ENCODE data around the gene MPZL1. TPM values are rescaled to one million over a fixed set of nuclear protein-coding genes. Genes with fewer than 3 reads are reported as not detected.

The MPZL1 gene
- total and polyA plus RNA-seq, 2 of the 8 experiments (the other 6 are each of a cell fraction or from before 2014, with no cell fraction given), result 37.8 to 120 TPM

DNA sequence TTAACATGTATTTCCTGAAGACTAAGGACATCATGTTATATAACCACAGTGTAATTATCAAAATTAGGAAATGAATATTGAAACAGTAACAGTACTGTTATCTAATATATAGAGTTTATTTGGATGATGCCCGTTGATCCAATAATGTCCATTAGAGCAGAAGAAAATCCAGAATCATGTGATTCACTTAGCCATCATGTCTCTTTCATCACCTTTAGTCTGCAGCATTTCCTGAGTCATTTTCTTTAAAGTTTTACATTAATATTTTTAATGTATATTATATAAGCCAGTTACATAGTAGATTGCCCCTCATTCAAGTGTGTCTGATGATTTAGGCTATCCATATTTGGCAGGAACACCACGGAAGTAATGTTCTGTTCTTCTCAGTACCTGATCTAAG, 28.9 kb downstream of the MPZL1 start:
- no peak overlapping the region for H2BK20ac ChIP-seq (ENCODE audit: low read length)
- no peak overlapping the region for H3K23ac ChIP-seq (ENCODE audit: insufficient read length)
- no peak overlapping the region for H4K91ac ChIP-seq (replicated peaks; ENCODE audit: insufficient read length, low read length)
- H3K4ac ChIP-seq (replicated peaks; ENCODE audit: insufficient read length, low read depth, low read length), result no peak overlapping the region
- no peak overlapping the region for H2AK5ac ChIP-seq (ENCODE audit: low read depth, low read length)
- WGBS, 2 experiments (ENCODE audit: extremely low coverage in 1 of 2, insufficient coverage in 1 of 2, insufficient read length in 1 of 2, insufficient replicate concordance in 2 of 2, low coverage in 1 of 2, low lambda C conversion rate in 2 of 2, missing lambda C conversion rate in 1 of 2), result 89% methylated on average over 2 of the region's 2 CpGs; no CpG with 5 or more reads in 1 of the 2 experiments
- no peaks in the 10 kb centered on the region for H3K27me3 ChIP-seq (replicated peaks in 1 of 4; ENCODE audit: control insufficient read depth in 3 of 4, extremely low read depth in 1 of 4, insufficient read depth in 3 of 4, low read length in 3 of 4)
- H3K4me2 ChIP-seq (ENCODE audit: insufficient read depth in 1 of 2, low read depth in 2 of 2, low read length in 2 of 2), result no peak overlapping the region
- no peak overlapping the region for H3K14ac ChIP-seq (ENCODE audit: insufficient read length)
- H4K8ac ChIP-seq (ENCODE audit: extremely low read depth, insufficient read depth, low read length), result no peak overlapping the region
- no peak for DNase-seq (ENCODE audit: low read depth in 1 of 2, low spot score in 2 of 2)
- no peaks in the 10 kb centered on the region for H3K23me2 ChIP-seq (ENCODE audit: low read depth, low read length)
- ChIA-PET POLR2A (ENCODE audit: partially characterized antibody) (no interaction called here), CTCF (ENCODE audit: partially characterized antibody) (interaction anchor here (0.5 to 0.9 kb wide), 2 partner anchors 43 to 77 kb away, joined by 5 read pairs; no protein-coding TSS in a partner anchor)
- FAIRE-seq, result no peak
- H3K18ac ChIP-seq (ENCODE audit: extremely low read depth, low read length), result no peak overlapping the region
- H3K4me3 ChIP-seq (ENCODE audit: extremely low read depth in 1 of 4, insufficient read depth in 2 of 4, low read depth in 3 of 4, low read length in 4 of 4), result no peak overlapping the region
- no peak overlapping the region for H2BK12ac ChIP-seq (ENCODE audit: low read depth, low read length)
- H3K9ac ChIP-seq (replicated peaks in 1 of 4; ENCODE audit: extremely low read depth in 1 of 4, low read depth in 3 of 4, low read length in 3 of 4), result no peak overlapping the region
- H4K20me1 ChIP-seq (replicated peaks in 1 of 2; ENCODE audit: control insufficient read depth in 1 of 2, insufficient read depth in 2 of 2, low read length in 2 of 2), result peaks cover 3 to 9% of the 10 kb centered on the region in 2 experiments
- peaks cover 0 to 64% of the 10 kb centered on the region in 2 experiments; a peak in 2 of 4 replicates for H3K79me2 ChIP-seq (ENCODE audit: control insufficient read depth in 1 of 2, insufficient read depth in 2 of 2, low read length in 2 of 2)
- no peak overlapping the region for H2BK15ac ChIP-seq (ENCODE audit: low read length)
- no peak overlapping the region for H4K5ac ChIP-seq (ENCODE audit: insufficient read length, low read depth, low read length)
- H3K56ac ChIP-seq (replicated peaks; ENCODE audit: insufficient read length, low read depth, low read length), result no peak overlapping the region
- H3K4me1 ChIP-seq (replicated peaks in 1 of 4; ENCODE audit: control insufficient read depth in 3 of 4, insufficient read depth in 4 of 4, low read length in 3 of 4), result peaks cover 0 to 3% (median 0%) of the 10 kb centered on the region in 4 experiments; a peak in 3 of 7 replicates
- no peak overlapping the region for H3K27ac ChIP-seq (ENCODE audit: low read depth, low read length)
- no peak for TF ChIP-seq CEBPB (IDR thresholded peaks at IDR 0.05; ENCODE audit: low read depth, low read length)
- no peak for TF ChIP-seq GABPA (IDR thresholded peaks at IDR 0.05; ENCODE audit: borderline replicate concordance, insufficient read depth, low read length)
- no peak for TF ChIP-seq CTBP2 (IDR thresholded peaks at IDR 0.05; ENCODE audit: borderline replicate concordance, insufficient read depth, insufficient read length, low read length)
- no peak overlapping the region for H2AFZ ChIP-seq (ENCODE audit: low read length)
- no peaks in the 10 kb centered on the region for H3K9me3 ChIP-seq (ENCODE audit: insufficient read depth in 2 of 2, low read depth in 1 of 2, low read length in 1 of 2)
- no peak overlapping the region for H2BK120ac ChIP-seq (replicated peaks; ENCODE audit: low read depth, low read length)
- H2BK5ac ChIP-seq (ENCODE audit: low read depth, low read length), result no peak overlapping the region
- no peaks in the 10 kb centered on the region for H3K36me3 ChIP-seq (ENCODE audit: control insufficient read depth in 2 of 4, insufficient read depth in 4 of 4, low read length in 3 of 4)
- peaks cover 10% of the 10 kb centered on the region for H3K79me1 ChIP-seq (ENCODE audit: low read depth, low read length)
